ENCODE measurements around the gene STXBP6. TPM values are rescaled to one million over a fixed set of nuclear protein-coding genes. Genes with fewer than 3 reads are reported as not detected.

STXBP6 gene
- total and polyA plus RNA-seq, 10 of the 15 experiments (the other 5 are each of a cell fraction or from before 2014, with no cell fraction given), result 1.2 to 47.3 (median 1.9) TPM

GRCh38 chr14:24979725-24980239 is 70.2 kb downstream of the STXBP6 start:
- H4K20me1 ChIP-seq (ENCODE audit: control insufficient read depth, insufficient read depth), result no peaks in the 10 kb centered on the region
- no peak overlapping the region for H3K4me3 ChIP-seq
- no peak for FAIRE-seq
- POLR2A ChIA-PET, result interaction anchor here (0.5 to 2.7 kb wide), 12 partner anchors 9 to 67 kb away, joined by 3 to 13 read pairs (median 3); no protein-coding TSS in a partner anchor
- WGBS (ENCODE audit: insufficient coverage, insufficient replicate concordance, low lambda C conversion rate, missing lambda C conversion rate), result 4% methylated on average over 2 of the region's 2 CpGs
- no peaks in the 10 kb centered on the region for H3K36me3 ChIP-seq (ENCODE audit: control insufficient read depth in 2 of 2, insufficient read depth in 2 of 2, low read length in 1 of 2)
- intact Hi-C loops (cut with micrococcal nuclease; ENCODE audit: unreplicated experiment) (loop anchor here (1.0 to 5.0 kb wide), 4 partner anchors 25 to 53 kb away; no protein-coding TSS in a partner anchor), in situ Hi-C loops (cut with MboI) (no loop called here)
- H3K4me1 ChIP-seq (ENCODE audit: control insufficient read depth, insufficient read depth, low read length), result peaks cover 5% of the 10 kb centered on the region; the same call in 1 of the 2 replicates
- H3K4me2 ChIP-seq (ENCODE audit: control insufficient read depth, insufficient read depth), result no peak overlapping the region
- H2AFZ ChIP-seq (ENCODE audit: control insufficient read depth, low read depth, low read length), result no peak overlapping the region
- DNase-seq (ENCODE audit: low read depth, low spot score), result no peak
- SMC1A ChIA-PET (ENCODE audit: uncharacterized antibody, unreplicated experiment), result interaction anchor here (0.5 to 20.7 kb wide), 40 partner anchors 9 to 1920 kb away, joined by 3 to 390 read pairs (median 5); no protein-coding TSS in a partner anchor
- CTCF ChIA-PET, result interaction anchor here (0.8 to 4.0 kb wide), 23 partner anchors 9 to 173 kb away, joined by 3 to 42 read pairs (median 5); no protein-coding TSS in a partner anchor
- H3K79me2 ChIP-seq (ENCODE audit: control insufficient read depth, insufficient read depth, low read length), result no peaks in the 10 kb centered on the region
- RAD21 ChIA-PET (ENCODE audit: unreplicated experiment), result interaction anchor here (0.7 to 3.8 kb wide), 31 partner anchors 10 to 273 kb away, joined by 3 to 72 read pairs (median 7); no protein-coding TSS in a partner anchor
- no TSS peak for BruUV-seq (replicated peaks)
- H3K27me3 ChIP-seq (replicated peaks in 1 of 2; ENCODE audit: control insufficient read depth in 2 of 2, insufficient read depth in 2 of 2, low read length in 1 of 2), result no peaks in the 10 kb centered on the region
- no peak overlapping the region for H3K9ac ChIP-seq (ENCODE audit: control insufficient read depth, insufficient read depth, low read length)
- H3K9me3 ChIP-seq (replicated peaks; ENCODE audit: control insufficient read depth, insufficient read depth, low read length), result no peaks in the 10 kb centered on the region
- no peak overlapping the region; the same call in 1 of the 2 replicates for H3K27ac ChIP-seq (ENCODE audit: control insufficient read depth, insufficient read depth)
- ATAC-seq, result peak; percentile 65
- TF ChIP-seq SREBF2 (IDR thresholded peaks at IDR 0.05; ENCODE audit: low read length) (no peak), IRF5 (IDR thresholded peaks at IDR 0.05; ENCODE audit: borderline replicate concordance) (no peak), ZNF24 (IDR thresholded peaks at IDR 0.05) (peak; percentile 47; the same call in 1 of the 2 replicates), E2F8 (IDR thresholded peaks at IDR 0.05; ENCODE audit: low read depth, partially characterized antibody) (no peak), YBX1 (IDR thresholded peaks at IDR 0.05) (no peak), HDGF (IDR thresholded peaks at IDR 0.05) (0 out of 2 replicates have a peak, but pooled peaks have one; percentile 23), SMAD1 (IDR thresholded peaks at IDR 0.05; ENCODE audit: low read depth, partially characterized antibody) (no peak), NBN (IDR thresholded peaks at IDR 0.05) (no peak), SUZ12 (IDR thresholded peaks at IDR 0.05; ENCODE audit: unreplicated experiment) (no peak), CHD1 (IDR thresholded peaks at IDR 0.05; ENCODE audit: low read depth, low read length) (no peak), PBX3 (IDR thresholded peaks at IDR 0.05; ENCODE audit: insufficient replicate concordance, low read depth, low read length) (no peak), NFYB (IDR thresholded peaks at IDR 0.05; ENCODE audit: insufficient read depth, low read depth, low read length) (0 out of 2 replicates have a peak, but pooled peaks have one; percentile 48), ZNF622 (IDR thresholded peaks at IDR 0.05) (no peak), SMAD5 (IDR thresholded peaks at IDR 0.05; ENCODE audit: low read depth) (no peak), CBFB (IDR thresholded peaks at IDR 0.05; ENCODE audit: low read depth) (no peak), STAT3 (IDR thresholded peaks at IDR 0.05; ENCODE audit: low read depth, low read length) (no peak), EGR1 (IDR thresholded peaks at IDR 0.05; ENCODE audit: borderline replicate concordance in 1 of 2, low read depth in 2 of 2, low read length in 2 of 2) (no peak), E2F4 (IDR thresholded peaks at IDR 0.05; ENCODE audit: low read depth, low read length) (no peak)
